Activated T-helper 17 cell treated with anti-CD3 and anti-CD28 coated beads, Interleukin-2, amount 50 U/mL, for 72 hours (primary cell): ENCODE results near the gene SRP14. TPM values are rescaled to one million over a fixed set of nuclear protein-coding genes. Genes with fewer than 3 reads are reported as not detected.
"Not testable (repeated sequence)": the region's sequence is repeated elsewhere in the genome, so short reads cannot be mapped to it uniquely, and the experiment has no call there.

ENCODE experiments used
- ATAC-seq: fragments of 150-1000 bp; cut with Tn5 transposase; replicated peaks from 2 replicates; pipeline ENCODE4 v1.10.0; 2021; ENCODE audit warnings: mild to moderate bottlenecking, moderate library complexity
- H3K27ac Mint-ChIP-seq: one replicate; pipeline ENCODE4 v1.8.0; 2022; ENCODE audit warnings: mixed read lengths
- H3K27me3 Mint-ChIP-seq: one replicate; pipeline ENCODE4 v1.8.0; 2022; ENCODE audit warnings: mixed read lengths
- H3K36me3 Mint-ChIP-seq: one replicate; pipeline ENCODE4 v1.8.0; 2022; ENCODE audit warnings: low read depth, mild to moderate bottlenecking, mixed read lengths
- H3K4me1 Mint-ChIP-seq: one replicate; pipeline ENCODE4 v1.8.0; 2022; ENCODE audit warnings: mixed read lengths
- H3K4me3 Mint-ChIP-seq: one replicate; pipeline ENCODE4 v1.8.0; 2022; ENCODE audit warnings: mild to moderate bottlenecking, mixed read lengths
- H3K9me3 Mint-ChIP-seq: one replicate; pipeline ENCODE4 v1.8.0; 2022; ENCODE audit warnings: mixed read lengths
- total RNA-seq, 2 donors: library from RNA; stranded (reverse); gene quantifications; one replicate each; pipeline ENCODE4 v1.2.3, GENCODE V29; 2022

Gene SRP14
- total RNA-seq, 2 donors from 2014 or later, result 121 to 140 TPM

- ATAC-seq, result peak; percentile 9
- H3K27ac Mint-ChIP-seq, result peak overlapping the region; percentile 39
- H3K27me3 Mint-ChIP-seq, result peaks cover 12% of the 10 kb centered on the region
- not testable (repeated sequence) for H3K4me1 Mint-ChIP-seq, H3K9me3 Mint-ChIP-seq, H3K36me3 Mint-ChIP-seq
- H3K4me3 Mint-ChIP-seq, result peak overlapping the region; percentile 59
Measured at GRCh38 chr15:40073716-40074490, 34.9 kb upstream of the SRP14 start.

DNA sequence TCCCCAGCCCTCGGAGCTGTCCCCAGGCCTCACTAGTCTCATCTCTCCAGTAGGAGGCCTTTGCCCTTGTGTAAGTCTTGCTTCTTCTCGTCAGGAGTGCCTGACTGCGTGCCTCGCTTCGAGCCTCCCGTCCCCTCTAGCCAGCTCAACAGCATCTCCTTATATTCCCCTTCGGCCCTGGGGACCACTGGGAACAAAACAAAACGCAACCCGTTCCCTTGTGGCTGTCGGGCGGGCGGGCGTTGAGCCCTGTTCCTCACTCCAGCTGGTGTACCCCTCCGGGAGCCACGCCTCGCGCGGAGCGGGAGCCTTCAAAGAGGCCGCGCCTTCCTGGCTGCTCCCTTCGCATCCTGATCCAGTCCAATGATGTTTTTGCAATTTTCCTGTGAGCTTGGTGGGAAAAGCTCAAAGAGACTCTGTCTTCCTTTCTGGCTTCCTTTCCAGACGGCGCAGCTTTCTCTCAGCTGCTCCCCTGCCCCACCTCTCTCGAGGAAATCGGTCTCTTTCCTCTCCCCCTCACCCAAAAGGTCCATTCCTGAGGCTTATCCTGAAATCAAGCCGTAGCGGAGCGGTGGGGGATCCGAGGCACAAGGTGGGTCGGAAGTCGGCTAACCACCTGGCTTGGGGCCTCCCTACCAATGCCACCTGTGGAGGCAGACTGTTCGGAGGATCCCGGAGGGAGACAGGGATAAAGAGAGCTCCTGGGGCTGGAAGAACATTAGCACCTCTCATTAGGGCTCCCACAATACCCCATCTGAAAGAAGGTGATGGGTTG, 33.4 kb upstream of the SRP14 start:
- H3K4me3 Mint-ChIP-seq, result no peak overlapping the region
- H3K36me3 Mint-ChIP-seq, result no peaks in the 10 kb centered on the region
- peaks cover 5% of the 10 kb centered on the region for H3K4me1 Mint-ChIP-seq
- H3K27me3 Mint-ChIP-seq, result peaks cover 12% of the 10 kb centered on the region
- H3K27ac Mint-ChIP-seq, result no peak overlapping the region
- no peaks in the 10 kb centered on the region for H3K9me3 Mint-ChIP-seq
- no peak for ATAC-seq

DNA sequence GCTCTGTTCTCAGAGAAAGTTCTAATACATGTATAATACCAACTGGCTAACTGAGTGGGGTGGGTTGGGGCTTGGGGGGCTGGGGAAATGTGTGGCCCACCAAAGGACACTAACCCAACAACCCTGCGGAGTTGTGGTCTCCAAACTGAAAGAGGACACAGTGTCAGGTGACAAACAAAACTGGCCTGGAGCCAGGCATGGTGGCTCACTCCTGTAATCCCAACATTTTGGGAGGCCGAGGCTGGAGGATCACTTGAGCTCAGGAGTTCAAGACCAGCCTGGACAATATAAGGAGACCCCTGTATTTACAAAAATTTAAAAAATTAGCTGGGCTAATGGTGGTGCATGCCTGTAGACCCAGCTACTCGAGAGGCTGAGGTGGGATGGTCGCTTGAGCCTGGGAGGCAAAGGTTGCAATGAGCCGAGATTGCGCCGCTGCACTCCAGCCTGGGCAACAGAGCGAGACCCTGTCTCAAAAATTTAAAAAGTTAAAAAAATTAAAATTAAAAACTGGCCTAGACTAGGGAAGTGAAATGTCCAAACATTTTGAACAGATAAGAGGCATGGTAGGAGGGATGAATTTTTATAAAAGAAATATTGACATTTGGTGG, 31.7 kb upstream of the SRP14 start:
- Mint-ChIP-seq H3K4me3 (no peak overlapping the region), H3K9me3 (no peaks in the 10 kb centered on the region), H3K27ac (no peak overlapping the region), H3K36me3 (no peaks in the 10 kb centered on the region), H3K4me1 (peaks cover 5% of the 10 kb centered on the region), H3K27me3 (peaks cover 12% of the 10 kb centered on the region)
- ATAC-seq, result no peak

DNA sequence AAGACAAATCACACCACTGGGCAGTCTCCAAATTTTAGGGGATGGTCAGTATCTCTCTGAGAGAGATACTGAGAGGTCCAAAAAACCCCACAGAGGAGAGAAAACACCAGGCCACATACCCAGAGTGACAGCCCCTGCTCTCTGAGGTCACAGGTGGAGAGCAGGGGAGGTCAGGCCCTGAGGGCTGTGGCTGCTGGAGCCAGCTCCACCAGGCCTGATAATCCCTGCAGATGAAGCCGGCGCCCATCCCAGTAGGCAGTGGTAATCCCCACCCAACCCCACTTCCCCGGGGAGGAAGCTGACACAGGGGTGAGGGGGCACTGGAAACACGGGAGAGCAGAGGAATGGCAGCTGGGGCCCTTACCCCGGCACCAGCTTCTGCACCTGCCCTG, 31.2 kb upstream of the SRP14 start:
- no peak for ATAC-seq
- H3K4me1 Mint-ChIP-seq, result peaks cover 5% of the 10 kb centered on the region
- no peaks in the 10 kb centered on the region for H3K9me3 Mint-ChIP-seq
- H3K4me3 Mint-ChIP-seq, result no peak overlapping the region
- no peaks in the 10 kb centered on the region for H3K36me3 Mint-ChIP-seq
- no peak overlapping the region for H3K27ac Mint-ChIP-seq
- H3K27me3 Mint-ChIP-seq, result peaks cover 9% of the 10 kb centered on the region

DNA sequence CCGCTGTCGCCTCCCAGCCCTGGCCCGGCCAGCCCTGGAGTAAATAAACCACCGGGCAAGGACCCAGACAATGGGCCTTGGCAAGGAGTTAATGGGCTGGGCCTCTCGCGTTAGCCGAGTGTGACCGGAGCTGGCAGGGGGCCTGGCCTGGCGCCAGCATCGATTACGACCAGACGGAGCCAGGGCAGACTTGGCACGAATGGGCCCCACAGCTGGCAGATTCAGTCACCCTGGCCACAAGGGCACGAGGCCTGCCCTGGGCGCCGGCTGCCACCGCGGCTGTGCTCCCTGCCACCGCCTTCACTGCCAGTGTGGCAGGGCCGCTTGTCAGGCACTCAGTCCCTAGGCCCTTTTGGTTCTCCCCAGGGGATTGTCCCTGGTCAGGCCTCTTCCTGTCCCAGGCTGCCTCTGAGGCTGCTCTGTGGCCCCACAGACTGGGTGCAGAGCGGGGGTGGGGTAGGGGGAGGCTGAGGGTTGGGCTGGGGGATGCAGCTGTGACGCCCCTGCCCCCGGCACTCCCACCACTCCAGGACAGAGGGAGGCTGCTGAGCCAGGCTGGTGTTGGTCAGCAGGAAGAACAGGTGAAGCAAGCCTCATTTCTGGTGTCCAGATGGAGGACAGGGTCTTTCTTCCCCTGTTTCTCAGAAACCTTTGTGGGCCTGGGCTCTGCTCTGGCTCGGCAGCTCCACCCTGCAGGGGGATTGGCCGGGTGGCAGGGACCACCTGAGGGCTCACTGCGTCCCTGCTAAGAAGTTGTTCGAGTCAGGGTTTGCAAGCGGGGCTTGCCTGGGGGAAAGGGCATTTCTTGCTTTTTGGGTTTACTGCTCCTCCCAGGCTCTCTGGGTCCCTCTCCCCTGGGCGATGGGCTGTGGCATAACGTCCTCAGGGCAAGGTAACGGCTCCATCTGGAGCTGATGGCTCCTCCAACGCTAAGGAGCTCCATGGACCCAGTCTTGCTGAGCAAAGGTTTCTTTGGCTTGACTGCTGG, 30.5 kb upstream of the SRP14 start:
- H3K4me3 Mint-ChIP-seq, result no peak overlapping the region
- no peak for ATAC-seq

GRCh38 chr15:40067921-40068624, 29.1 kb upstream of the SRP14 start:
- Mint-ChIP-seq H3K36me3 (no peaks in the 10 kb centered on the region), H3K27me3 (peaks cover 5% of the 10 kb centered on the region), H3K4me3 (no peak overlapping the region), H3K4me1 (peaks cover 14% of the 10 kb centered on the region), H3K27ac (no peak overlapping the region), H3K9me3 (no peaks in the 10 kb centered on the region)
- ATAC-seq, result no peak

More for the DNA sequence above, 30.5 kb upstream of the SRP14 start:
- Mint-ChIP-seq H3K27me3 (peaks cover 9% of the 10 kb centered on the region), H3K4me1 (peaks cover 11% of the 10 kb centered on the region), H3K27ac (no peak overlapping the region), H3K9me3 (no peaks in the 10 kb centered on the region), H3K36me3 (no peaks in the 10 kb centered on the region)

DNA sequence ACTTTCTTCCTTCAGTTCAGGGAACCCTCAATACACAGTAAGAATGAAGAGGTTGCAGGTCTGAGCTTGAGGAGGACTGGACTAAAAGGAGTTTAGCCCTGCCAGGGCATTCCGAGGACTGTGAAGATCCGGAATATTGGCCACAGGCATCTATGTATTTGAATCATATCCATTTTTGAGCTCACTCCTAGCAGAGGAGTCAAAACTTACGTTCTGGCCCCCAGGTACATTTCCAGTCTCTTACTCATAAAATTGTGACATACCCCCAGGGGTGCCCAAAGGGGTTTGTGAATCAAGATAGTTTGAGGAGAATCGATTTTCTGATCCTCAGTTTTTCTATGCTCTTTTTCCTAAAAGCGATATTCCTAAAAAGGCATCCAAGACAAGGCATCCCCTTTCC, 27.6 kb upstream of the SRP14 start:
- peaks cover 14% of the 10 kb centered on the region for H3K4me1 Mint-ChIP-seq
- no peak for ATAC-seq
- no peaks in the 10 kb centered on the region for H3K27me3 Mint-ChIP-seq
- no peaks in the 10 kb centered on the region for H3K36me3 Mint-ChIP-seq
- H3K9me3 Mint-ChIP-seq, result no peaks in the 10 kb centered on the region
- H3K27ac Mint-ChIP-seq, result no peak overlapping the region
- H3K4me3 Mint-ChIP-seq, result no peak overlapping the region

GRCh38 chr15:40065166-40065565, 26.2 kb upstream of the SRP14 start:
- H3K27me3 Mint-ChIP-seq, result no peaks in the 10 kb centered on the region
- H3K9me3 Mint-ChIP-seq, result no peaks in the 10 kb centered on the region
- H3K27ac Mint-ChIP-seq, result no peak overlapping the region
- peaks cover 14% of the 10 kb centered on the region for H3K4me1 Mint-ChIP-seq
- no peak overlapping the region for H3K4me3 Mint-ChIP-seq
- H3K36me3 Mint-ChIP-seq, result no peaks in the 10 kb centered on the region
- no peak for ATAC-seq

DNA sequence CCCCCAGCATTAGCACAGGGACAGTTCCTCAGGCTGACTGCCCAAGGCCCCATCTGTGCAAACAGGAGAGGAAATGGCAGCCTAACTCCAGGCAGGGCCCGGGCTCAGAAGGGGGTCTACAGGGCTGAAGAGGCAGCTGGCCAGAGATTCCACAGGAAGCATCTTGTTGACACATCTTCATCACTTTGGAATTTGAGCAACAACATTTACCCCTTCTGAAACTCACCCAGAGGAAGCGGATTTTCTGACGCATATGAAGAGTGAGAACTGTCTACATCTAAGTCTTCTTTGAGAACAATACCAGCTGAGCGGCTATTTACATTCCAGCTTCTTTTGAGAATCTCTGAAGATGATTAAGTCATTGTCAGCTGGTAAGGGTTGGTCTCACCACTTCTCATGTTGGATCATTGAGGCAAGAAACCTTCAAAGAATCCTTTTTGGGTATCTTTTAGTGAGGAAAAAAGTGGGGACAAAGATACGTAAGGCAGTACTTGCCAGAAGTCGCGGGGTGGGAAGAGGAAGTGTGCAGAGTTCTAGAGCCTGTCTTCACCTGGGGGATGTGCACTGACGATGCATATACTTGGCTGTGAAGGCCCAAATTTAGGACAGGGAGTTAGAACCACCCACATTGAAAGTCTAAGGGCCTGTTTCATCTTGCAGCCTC, 25.4 kb upstream of the SRP14 start:
- H3K36me3 Mint-ChIP-seq, result no peaks in the 10 kb centered on the region
- ATAC-seq, result peak; percentile 70
- no peaks in the 10 kb centered on the region for H3K27me3 Mint-ChIP-seq
- no peaks in the 10 kb centered on the region for H3K9me3 Mint-ChIP-seq
- peaks cover 14% of the 10 kb centered on the region for H3K4me1 Mint-ChIP-seq
- H3K27ac Mint-ChIP-seq, result peak overlapping the region; percentile 79
- H3K4me3 Mint-ChIP-seq, result peak overlapping the region; percentile 46

GRCh38 chr15:40063563-40064011, 24.6 kb upstream of the SRP14 start:
- peak; percentile 52 for ATAC-seq
- Mint-ChIP-seq H3K4me1 (peaks cover 16% of the 10 kb centered on the region), H3K4me3 (no peak overlapping the region), H3K36me3 (no peaks in the 10 kb centered on the region), H3K27me3 (no peaks in the 10 kb centered on the region), H3K27ac (peak overlapping the region; percentile 79), H3K9me3 (no peaks in the 10 kb centered on the region)

- Mint-ChIP-seq H3K4me1 (peaks cover 22% of the 10 kb centered on the region), H3K27ac (no peak overlapping the region)
Measured at GRCh38 chr15:40062816-40063562, 24.0 kb upstream of the SRP14 start.

GRCh38 chr15:40061212-40061901, 22.4 kb upstream of the SRP14 start:
- Mint-ChIP-seq H3K4me1 (peaks cover 26% of the 10 kb centered on the region), H3K4me3 (no peak overlapping the region), H3K27me3 (no peaks in the 10 kb centered on the region), H3K36me3 (no peaks in the 10 kb centered on the region), H3K27ac (no peak overlapping the region), H3K9me3 (no peaks in the 10 kb centered on the region)
- peak; percentile 82 for ATAC-seq

More at GRCh38 chr15:40062816-40063562, 24.0 kb upstream of the SRP14 start:
- H3K27me3 Mint-ChIP-seq, result no peaks in the 10 kb centered on the region
- no peaks in the 10 kb centered on the region for H3K36me3 Mint-ChIP-seq
- no peak for ATAC-seq
- no peaks in the 10 kb centered on the region for H3K9me3 Mint-ChIP-seq
- H3K4me3 Mint-ChIP-seq, result no peak overlapping the region
